ENCODE measurements around the gene MR1.

DNA sequence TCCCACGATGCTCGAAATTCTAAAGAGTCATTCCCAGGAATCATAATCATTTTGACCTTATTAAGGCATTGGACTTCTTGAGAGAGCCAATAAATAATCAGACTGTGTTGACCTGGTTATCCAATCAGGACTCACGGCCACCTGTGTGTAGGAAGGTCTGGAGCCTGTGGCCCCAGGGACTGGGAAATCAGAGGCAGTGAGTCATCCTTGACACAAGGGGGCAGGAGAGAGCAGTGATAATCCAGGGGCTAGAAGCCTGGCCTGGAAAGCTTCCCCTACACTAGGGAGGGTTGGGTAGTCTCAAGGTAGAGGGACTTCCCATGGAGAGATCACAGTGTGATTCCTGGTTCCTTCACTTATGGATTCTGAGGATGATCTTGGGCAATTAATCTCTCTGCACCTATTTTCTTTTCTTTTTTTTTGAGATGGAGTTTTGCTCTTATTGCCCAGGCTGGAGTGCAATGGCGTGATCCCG lies 4.7 kb downstream of the MR1 start:
- TF ChIP-seq POLR2A (IDR thresholded peaks at IDR 0.05; ENCODE audit: low read depth, low read length), result no peak
- no peak for TF ChIP-seq POLR2AphosphoS5 (IDR thresholded peaks at IDR 0.05; ENCODE audit: low read depth, low read length)

Measured in GM12891 (cell line).